ENCODE results near the gene RGCC.
"Not testable (repeated sequence)": the region's sequence is repeated elsewhere in the genome, so short reads cannot be mapped to it uniquely, and the experiment has no call there.

Gene RGCC

GRCh38 chr13:41420146-41420545, 37.2 kb upstream of the RGCC start:
- no peaks in the 10 kb centered on the region for H3K36me3 ChIP-seq (ENCODE audit: insufficient read depth, low read length)
- WGBS = 91% methylated on average over 3 of the region's 4 CpGs
- no peaks in the 10 kb centered on the region for H3K9me3 ChIP-seq (ENCODE audit: insufficient read depth, low read depth, low read length)
- H3K4me1 ChIP-seq (ENCODE audit: insufficient read depth, low read length) = no peaks in the 10 kb centered on the region
- H3K27ac ChIP-seq (ENCODE audit: low read depth, low read length) = no peak overlapping the region
- no peaks in the 10 kb centered on the region for H3K27me3 ChIP-seq (ENCODE audit: insufficient read depth, low read length)
- H3K9ac ChIP-seq (ENCODE audit: low read depth, low read length) = no peak overlapping the region
- no peak overlapping the region for H3K4me3 ChIP-seq (ENCODE audit: low read length)

- WGBS = 67% methylated on average over 5 of the region's 6 CpGs
- not testable (repeated sequence) for H3K27ac ChIP-seq (ENCODE audit: low read depth, low read length); H3K4me3 ChIP-seq (ENCODE audit: low read length); H3K9ac ChIP-seq (ENCODE audit: low read depth, low read length); H3K4me1 ChIP-seq (ENCODE audit: insufficient read depth, low read length); H3K9me3 ChIP-seq (ENCODE audit: insufficient read depth, low read depth, low read length); H3K27me3 ChIP-seq (ENCODE audit: insufficient read depth, low read length); H3K36me3 ChIP-seq (ENCODE audit: insufficient read depth, low read length)
Observed at GRCh38 chr13:41421330-41421729, 36.0 kb upstream of the RGCC start.

- H3K36me3 ChIP-seq (ENCODE audit: insufficient read depth, low read length); H3K9me3 ChIP-seq (ENCODE audit: insufficient read depth, low read depth, low read length); H3K4me1 ChIP-seq (ENCODE audit: insufficient read depth, low read length); H3K4me3 ChIP-seq (ENCODE audit: low read length); H3K27me3 ChIP-seq (ENCODE audit: insufficient read depth, low read length); H3K27ac ChIP-seq (ENCODE audit: low read depth, low read length); H3K9ac ChIP-seq (ENCODE audit: low read depth, low read length): not testable (repeated sequence)
- 62% methylated on average over 7 of the region's 7 CpGs for WGBS
Observed at GRCh38 chr13:41421983-41422382, 35.4 kb upstream of the RGCC start.

GRCh38 chr13:41423259-41423658, 34.1 kb upstream of the RGCC start:
- WGBS = 85% methylated on average over 13 of the region's 13 CpGs
- not testable (repeated sequence) for H3K36me3 ChIP-seq (ENCODE audit: insufficient read depth, low read length); H3K27me3 ChIP-seq (ENCODE audit: insufficient read depth, low read length); H3K27ac ChIP-seq (ENCODE audit: low read depth, low read length); H3K4me1 ChIP-seq (ENCODE audit: insufficient read depth, low read length); H3K9me3 ChIP-seq (ENCODE audit: insufficient read depth, low read depth, low read length); H3K9ac ChIP-seq (ENCODE audit: low read depth, low read length); H3K4me3 ChIP-seq (ENCODE audit: low read length)

GRCh38 chr13:41424675-41425074, 32.7 kb upstream of the RGCC start:
- H3K36me3 ChIP-seq (ENCODE audit: insufficient read depth, low read length); H3K27me3 ChIP-seq (ENCODE audit: insufficient read depth, low read length); H3K4me3 ChIP-seq (ENCODE audit: low read length); H3K4me1 ChIP-seq (ENCODE audit: insufficient read depth, low read length); H3K27ac ChIP-seq (ENCODE audit: low read depth, low read length); H3K9me3 ChIP-seq (ENCODE audit: insufficient read depth, low read depth, low read length); H3K9ac ChIP-seq (ENCODE audit: low read depth, low read length): not testable (repeated sequence)
- WGBS = no CpG with 5 or more reads among the region's 6 CpGs

GRCh38 chr13:41426047-41426446, 31.3 kb upstream of the RGCC start:
- Histone ChIP-seq H3K36me3 (ENCODE audit: insufficient read depth, low read length) (no peaks in the 10 kb centered on the region), H3K9me3 (ENCODE audit: insufficient read depth, low read depth, low read length) (no peaks in the 10 kb centered on the region), H3K4me3 (ENCODE audit: low read length) (no peak overlapping the region), H3K4me1 (ENCODE audit: insufficient read depth, low read length) (no peaks in the 10 kb centered on the region), H3K27me3 (ENCODE audit: insufficient read depth, low read length) (peaks cover 9% of the 10 kb centered on the region; the same call in 1 of the 2 replicates), H3K9ac (ENCODE audit: low read depth, low read length) (no peak overlapping the region), H3K27ac (ENCODE audit: low read depth, low read length) (no peak overlapping the region)
- WGBS = 81% methylated on average over 22 of the region's 22 CpGs

- no peak overlapping the region for H3K27ac ChIP-seq (ENCODE audit: low read depth, low read length)
Observed at GRCh38 chr13:41427666-41428065, 29.7 kb upstream of the RGCC start.

GRCh38 chr13:41428155-41428554, 29.2 kb upstream of the RGCC start:
- Histone ChIP-seq H3K27me3 (ENCODE audit: insufficient read depth, low read length) (peaks cover 9% of the 10 kb centered on the region; the same call in 1 of the 2 replicates), H3K9me3 (ENCODE audit: insufficient read depth, low read depth, low read length) (no peaks in the 10 kb centered on the region), H3K9ac (ENCODE audit: low read depth, low read length) (no peak overlapping the region), H3K36me3 (ENCODE audit: insufficient read depth, low read length) (no peaks in the 10 kb centered on the region), H3K27ac (ENCODE audit: low read depth, low read length) (no peak overlapping the region), H3K4me1 (ENCODE audit: insufficient read depth, low read length) (no peaks in the 10 kb centered on the region), H3K4me3 (ENCODE audit: low read length) (peak overlapping the region; percentile 49)
- 48% methylated on average over 32 of the region's 32 CpGs for WGBS

More at GRCh38 chr13:41427666-41428065, 29.7 kb upstream of the RGCC start:
- no peak overlapping the region for H3K9ac ChIP-seq (ENCODE audit: low read depth, low read length)
- H3K36me3 ChIP-seq (ENCODE audit: insufficient read depth, low read length) = no peaks in the 10 kb centered on the region
- H3K27me3 ChIP-seq (ENCODE audit: insufficient read depth, low read length) = peaks cover 9% of the 10 kb centered on the region; the same call in 1 of the 2 replicates
- 63% methylated on average over 16 of the region's 17 CpGs for WGBS
- no peaks in the 10 kb centered on the region for H3K4me1 ChIP-seq (ENCODE audit: insufficient read depth, low read length)
- H3K4me3 ChIP-seq (ENCODE audit: low read length) = peak overlapping the region; percentile 49; the same call in 1 of the 2 replicates
- H3K9me3 ChIP-seq (ENCODE audit: insufficient read depth, low read depth, low read length) = no peaks in the 10 kb centered on the region

GRCh38 chr13:41434030-41434429, 23.3 kb upstream of the RGCC start:
- 94% methylated on average over 6 of the region's 6 CpGs for WGBS
- not testable (repeated sequence) for H3K9me3 ChIP-seq (ENCODE audit: insufficient read depth, low read depth, low read length); H3K4me3 ChIP-seq (ENCODE audit: low read length); H3K4me1 ChIP-seq (ENCODE audit: insufficient read depth, low read length); H3K27me3 ChIP-seq (ENCODE audit: insufficient read depth, low read length); H3K27ac ChIP-seq (ENCODE audit: low read depth, low read length); H3K36me3 ChIP-seq (ENCODE audit: insufficient read depth, low read length); H3K9ac ChIP-seq (ENCODE audit: low read depth, low read length)

- Histone ChIP-seq H3K27ac (ENCODE audit: low read depth, low read length) (no peak overlapping the region), H3K4me1 (ENCODE audit: insufficient read depth, low read length) (no peaks in the 10 kb centered on the region), H3K27me3 (ENCODE audit: insufficient read depth, low read length) (no peaks in the 10 kb centered on the region), H3K4me3 (ENCODE audit: low read length) (no peak overlapping the region), H3K9ac (ENCODE audit: low read depth, low read length) (no peak overlapping the region), H3K36me3 (ENCODE audit: insufficient read depth, low read length) (no peaks in the 10 kb centered on the region), H3K9me3 (ENCODE audit: insufficient read depth, low read depth, low read length) (no peaks in the 10 kb centered on the region)
- 92% methylated on average over 6 of the region's 6 CpGs for WGBS
Observed at GRCh38 chr13:41434831-41435520, 22.4 kb upstream of the RGCC start.

- no peaks in the 10 kb centered on the region for H3K4me1 ChIP-seq (ENCODE audit: insufficient read depth, low read length)
- no peak overlapping the region for H3K27ac ChIP-seq (ENCODE audit: low read depth, low read length)
- H3K4me3 ChIP-seq (ENCODE audit: low read length) = no peak overlapping the region
- no peaks in the 10 kb centered on the region for H3K27me3 ChIP-seq (ENCODE audit: insufficient read depth, low read length)
- H3K36me3 ChIP-seq (ENCODE audit: insufficient read depth, low read length) = no peaks in the 10 kb centered on the region
- 89% methylated on average over 5 of the region's 5 CpGs for WGBS
- no peak overlapping the region for H3K9ac ChIP-seq (ENCODE audit: low read depth, low read length)
- H3K9me3 ChIP-seq (ENCODE audit: insufficient read depth, low read depth, low read length) = no peaks in the 10 kb centered on the region
Observed at GRCh38 chr13:41443969-41444368, 13.4 kb upstream of the RGCC start.

GRCh38 chr13:41452462-41452861, 4.9 kb upstream of the RGCC start:
- no peaks in the 10 kb centered on the region for H3K36me3 ChIP-seq (ENCODE audit: insufficient read depth, low read length)
- no peak overlapping the region for H3K27ac ChIP-seq (ENCODE audit: low read depth, low read length)
- H3K9ac ChIP-seq (ENCODE audit: low read depth, low read length) = no peak overlapping the region
- H3K4me1 ChIP-seq (ENCODE audit: insufficient read depth, low read length) = no peaks in the 10 kb centered on the region
- H3K4me3 ChIP-seq (ENCODE audit: low read length) = no peak overlapping the region
- H3K27me3 ChIP-seq (ENCODE audit: insufficient read depth, low read length) = peaks cover 47% of the 10 kb centered on the region
- no peaks in the 10 kb centered on the region for H3K9me3 ChIP-seq (ENCODE audit: insufficient read depth, low read depth, low read length)
- 93% methylated on average over 2 of the region's 3 CpGs for WGBS
